Astrocyte (in vitro differentiated cells and primary cell): ENCODE measurements around the gene C19orf25.

Experiments used
- CTCF ChIP-seq: IDR thresholded peaks from 2 replicates; pipeline ENCODE4 v1.5.1; 2011; ENCODE audit warnings: low read depth, mild to moderate bottlenecking, inconsistent platforms, low read length, moderate library complexity; ENCODE audit not compliant: insufficient read depth
- EZH2 ChIP-seq: IDR thresholded peaks from 2 replicates; pipeline ENCODE4 v1.6.1; 2012; ENCODE audit warnings: mild to moderate bottlenecking, low read length, inconsistent platforms; ENCODE audit not compliant: insufficient read depth

GRCh38 chr19:1526066-1526778, 47.2 kb upstream of the C19orf25 start:
- TF ChIP-seq CTCF (no peak), EZH2 (no peak)
